Ascending aorta (tissue), 2 donors: ENCODE data around the gene B3GAT3. TPM values are rescaled to one million over a fixed set of nuclear protein-coding genes. Genes with fewer than 3 reads are reported as not detected.

ENCODE experiments used
- DNase-seq, 2 donors: peaks; one replicate each; pipeline ENCODE4 v3.0.0-alpha.2; 2019; ENCODE audit warnings: low spot score in 2 of 2
- H3K27ac ChIP-seq, 2 donors: fragments of 200-600 bp; sonication (generic); one replicate each; pipeline ENCODE4 v1.5.1; 2016 to 2017; ENCODE audit warnings: mild to moderate bottlenecking in 1 of 2
- H3K27me3 ChIP-seq: fragments of 200-600 bp; sonication (generic); one replicate; pipeline ENCODE4 v1.5.1; 2017
- H3K36me3 ChIP-seq, 2 donors: fragments of 200-600 bp; sonication (generic); one replicate each; pipeline ENCODE4 v1.5.1; 2016
- H3K4me1 ChIP-seq, 2 donors: fragments of 200-600 bp; sonication (generic); one replicate each; pipeline ENCODE4 v1.5.1; 2016 to 2017; ENCODE audit warnings: mild to moderate bottlenecking in 1 of 2
- H3K4me3 ChIP-seq, 2 donors: fragments of 200-600 bp; sonication (generic); one replicate each; pipeline ENCODE4 v1.5.1; 2016 to 2017; ENCODE audit warnings: mild to moderate bottlenecking in 1 of 2
- H3K9me3 ChIP-seq, 2 donors: fragments of 200-600 bp; sonication (generic); one replicate each; pipeline ENCODE4 v1.5.1; 2016
- CTCF ChIP-seq, 3 experiments: fragments of 200-600 bp in 2 of 3; fragments of 450-650 bp in 1 of 3; sonication (generic) in 2 of 3; IDR thresholded peaks; one replicate each; pipeline ENCODE4 v1.5.1; 2016 to 2019; ENCODE audit warnings: antibody characterized with exemption in 3 of 3, mild to moderate bottlenecking in 1 of 3, moderate library complexity in 1 of 3
- intact Hi-C: fragments of 100-400 bp; cut with DNase I; formaldehyde crosslinking; loops from one replicate; pipeline ENCODE4 v1.15.1; 2023
- total RNA-seq: library from RNA; depleted of rRNA; stranded (reverse); fragments of >200 nt; gene quantifications from one replicate; pipeline ENCODE4 v1.1.0, GENCODE V29; 2016

Gene B3GAT3
- total RNA-seq, 1 donor from 2014 or later = 61.3 TPM

GRCh38 chr11:62566247-62566646, 55.5 kb downstream of the B3GAT3 start:
- H3K4me3 ChIP-seq = no peak overlapping the region
- no peaks in the 10 kb centered on the region for H3K9me3 ChIP-seq
- no peak overlapping the region for H3K27ac ChIP-seq
- peaks cover 0 to under 1% of the 10 kb centered on the region in 2 donors for H3K4me1 ChIP-seq
- no peak for TF ChIP-seq CTCF (IDR thresholded peaks at IDR 0.05)
- intact Hi-C loops = no loop called here
- H3K27me3 ChIP-seq = no peaks in the 10 kb centered on the region
- H3K36me3 ChIP-seq = peaks cover 84 to 86% of the 10 kb centered on the region in 2 donors
- no peak for DNase-seq

Other genes starting within 250 kb of the B3GAT3 start
- not detected for gene SCGB1A1, start 203.0 kb downstream of the B3GAT3 start, total RNA-seq
- 718 TPM for gene AHNAK, start 75.2 kb downstream of the B3GAT3 start, total RNA-seq
- gene EEF1G, start 48.1 kb downstream of the B3GAT3 start, total RNA-seq = 1,083 TPM
- gene TUT1, start 30.5 kb downstream of the B3GAT3 start, total RNA-seq = 18.4 TPM
- 79.2 TPM for gene MTA2, start 20.1 kb downstream of the B3GAT3 start, total RNA-seq
- gene EML3, start 9.2 kb downstream of the B3GAT3 start, total RNA-seq = 207 TPM
- gene ROM1, start 8.7 kb downstream of the B3GAT3 start, total RNA-seq = not detected
- 326 TPM for gene GANAB, start 24.6 kb upstream of the B3GAT3 start, total RNA-seq
- 8.1 TPM for gene INTS5, start 31.3 kb upstream of the B3GAT3 start, total RNA-seq
- gene C11orf98, start 43.2 kb upstream of the B3GAT3 start, total RNA-seq = 49.8 TPM
- gene CSKMT, start 43.3 kb upstream of the B3GAT3 start, total RNA-seq = not detected
- gene UQCC3, start 49.7 kb upstream of the B3GAT3 start, total RNA-seq = 3.9 TPM
- gene LBHD1, start 50.3 kb upstream of the B3GAT3 start, total RNA-seq = not detected
- gene UBXN1, start 57.1 kb upstream of the B3GAT3 start, total RNA-seq = 60.2 TPM
- 12.1 TPM for gene LRRN4CL, start 67.5 kb upstream of the B3GAT3 start, total RNA-seq
- gene BSCL2, start 85.4 kb upstream of the B3GAT3 start, total RNA-seq = 55.9 TPM
- gene GNG3, start 85.7 kb upstream of the B3GAT3 start, total RNA-seq = not detected
- gene HNRNPUL2, start 105.5 kb upstream of the B3GAT3 start, total RNA-seq = 14.6 TPM
- gene TTC9C, start 106.5 kb upstream of the B3GAT3 start, total RNA-seq = 1.4 TPM
- 2.9 TPM for gene ZBTB3, start 132.2 kb upstream of the B3GAT3 start, total RNA-seq
- gene POLR2G, start 139.6 kb upstream of the B3GAT3 start, total RNA-seq = 110 TPM
- gene TAF6L, start 149.4 kb upstream of the B3GAT3 start, total RNA-seq = 51.7 TPM
- gene TMEM179B, start 165.4 kb upstream of the B3GAT3 start, total RNA-seq = 102 TPM
- 92.5 TPM for gene TMEM223, start 170.0 kb upstream of the B3GAT3 start, total RNA-seq
- 41.8 TPM for gene NXF1, start 183.5 kb upstream of the B3GAT3 start, total RNA-seq
- gene STX5, start 210.1 kb upstream of the B3GAT3 start, total RNA-seq = 40.3 TPM
- gene TEX54, start 210.9 kb upstream of the B3GAT3 start, total RNA-seq = not detected
- 28.7 TPM for gene WDR74, start 217.6 kb upstream of the B3GAT3 start, total RNA-seq